Activated naive CD8-positive, alpha-beta T cell treated with anti-CD3 and anti-CD28 coated beads, Interleukin-2, amount 50 U/mL, for 16 hours (primary cell): Measurements from ENCODE around the gene ALOX15B.

Experiments
- DNase-seq: peaks from one replicate; pipeline ENCODE4 v3.0.0-alpha.2; 2020; ENCODE audit warnings: low read depth, low spot score

Gene ALOX15B, protein sequence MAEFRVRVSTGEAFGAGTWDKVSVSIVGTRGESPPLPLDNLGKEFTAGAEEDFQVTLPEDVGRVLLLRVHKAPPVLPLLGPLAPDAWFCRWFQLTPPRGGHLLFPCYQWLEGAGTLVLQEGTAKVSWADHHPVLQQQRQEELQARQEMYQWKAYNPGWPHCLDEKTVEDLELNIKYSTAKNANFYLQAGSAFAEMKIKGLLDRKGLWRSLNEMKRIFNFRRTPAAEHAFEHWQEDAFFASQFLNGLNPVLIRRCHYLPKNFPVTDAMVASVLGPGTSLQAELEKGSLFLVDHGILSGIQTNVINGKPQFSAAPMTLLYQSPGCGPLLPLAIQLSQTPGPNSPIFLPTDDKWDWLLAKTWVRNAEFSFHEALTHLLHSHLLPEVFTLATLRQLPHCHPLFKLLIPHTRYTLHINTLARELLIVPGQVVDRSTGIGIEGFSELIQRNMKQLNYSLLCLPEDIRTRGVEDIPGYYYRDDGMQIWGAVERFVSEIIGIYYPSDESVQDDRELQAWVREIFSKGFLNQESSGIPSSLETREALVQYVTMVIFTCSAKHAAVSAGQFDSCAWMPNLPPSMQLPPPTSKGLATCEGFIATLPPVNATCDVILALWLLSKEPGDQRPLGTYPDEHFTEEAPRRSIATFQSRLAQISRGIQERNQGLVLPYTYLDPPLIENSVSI

DNA sequence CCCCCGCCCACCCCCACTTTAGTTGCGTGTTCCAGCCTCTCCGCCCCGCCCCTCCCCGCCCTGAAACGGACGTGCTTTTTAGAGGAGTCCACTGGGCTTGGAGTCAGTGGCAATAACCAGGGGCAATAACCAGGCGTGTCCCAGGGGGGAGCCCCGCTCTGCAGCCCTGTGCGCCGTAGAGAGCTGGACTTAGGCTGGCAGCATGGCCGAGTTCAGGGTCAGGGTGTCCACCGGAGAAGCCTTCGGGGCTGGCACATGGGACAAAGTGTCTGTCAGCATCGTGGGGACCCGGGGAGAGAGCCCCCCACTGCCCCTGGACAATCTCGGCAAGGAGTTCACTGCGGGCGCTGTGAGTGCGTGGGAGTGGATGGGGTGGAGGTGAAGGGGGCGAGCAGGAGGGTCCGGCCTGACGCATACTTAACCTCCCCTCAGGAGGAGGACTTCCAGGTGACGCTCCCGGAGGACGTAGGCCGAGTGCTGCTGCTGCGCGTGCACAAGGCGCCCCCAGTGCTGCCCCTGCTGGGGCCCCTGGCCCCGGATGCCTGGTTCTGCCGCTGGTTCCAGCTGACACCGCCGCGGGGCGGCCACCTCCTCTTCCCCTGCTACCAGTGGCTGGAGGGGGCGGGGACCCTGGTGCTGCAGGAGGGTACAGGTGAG, at the start of gene ALOX15B:
Gene ALOX15B (plus strand): TSS at position 106 of the 657 bp plus-strand sequence. CDS start 97 bp downstream, at position 203.
- DNase-seq = no peak

DNA sequence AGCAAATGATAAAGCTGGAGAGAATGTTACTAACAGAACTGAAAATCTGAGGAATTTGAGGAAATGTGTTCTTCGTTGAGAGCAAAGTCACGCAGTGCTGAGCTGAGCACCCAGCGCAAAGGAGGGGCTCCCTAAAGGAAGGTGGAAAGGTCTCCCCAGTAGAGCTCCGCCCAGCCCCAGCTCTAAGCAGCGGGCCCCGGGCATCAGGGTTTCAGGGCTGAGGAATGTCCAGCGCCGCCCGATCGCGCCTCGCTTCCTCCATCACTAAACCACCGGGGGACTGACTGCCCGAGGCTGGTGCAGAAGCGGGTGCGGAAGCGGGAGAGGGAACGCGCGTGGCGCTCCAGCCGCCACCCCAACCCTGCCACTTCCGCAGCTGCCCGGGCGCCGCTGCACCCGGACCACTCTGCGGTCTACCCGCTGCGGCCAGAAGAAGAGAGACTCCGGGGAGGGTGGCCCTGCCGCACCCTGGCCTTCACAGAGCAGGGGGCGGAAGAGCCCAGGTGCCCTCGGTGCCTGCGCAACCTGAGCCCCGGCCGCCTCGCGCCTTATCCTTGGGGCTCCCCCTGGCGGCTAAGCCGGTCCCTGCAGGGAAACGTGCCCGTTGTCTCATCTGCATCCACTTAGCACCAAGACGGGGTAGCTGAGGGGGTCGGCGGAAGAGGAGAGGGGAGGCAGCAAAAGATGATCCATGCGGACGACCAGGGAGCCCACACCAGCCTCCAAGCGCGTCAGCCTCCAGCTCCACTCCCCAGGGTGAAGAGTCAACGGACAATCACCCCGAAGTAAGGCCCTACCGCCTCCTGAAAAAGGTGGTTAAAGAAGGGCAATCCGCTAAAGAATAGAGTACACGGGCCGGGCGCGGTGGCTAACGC, 48.8 kb upstream of the ALOX15B start:
- peak; percentile 88 for DNase-seq

DNA sequence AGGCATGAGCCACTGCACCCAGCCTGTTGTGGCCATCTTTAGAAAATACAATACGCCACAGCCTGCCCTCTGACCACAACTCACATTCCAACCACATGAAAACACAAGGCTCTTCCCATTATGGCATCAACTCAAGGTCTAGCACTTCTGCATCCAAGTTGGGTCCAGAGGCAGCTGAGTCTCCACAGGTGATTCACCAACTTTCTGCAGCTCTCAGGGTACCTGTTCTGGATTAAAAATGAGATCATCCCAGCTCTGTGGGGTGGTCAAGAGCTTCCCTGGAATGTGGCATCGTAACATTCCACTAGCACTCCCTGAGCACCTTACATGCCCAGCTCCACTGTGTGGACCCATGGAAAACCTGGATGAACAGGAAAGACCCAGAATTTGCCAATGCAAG, 46.3 kb upstream of the ALOX15B start:
- DNase-seq = no peak

DNA sequence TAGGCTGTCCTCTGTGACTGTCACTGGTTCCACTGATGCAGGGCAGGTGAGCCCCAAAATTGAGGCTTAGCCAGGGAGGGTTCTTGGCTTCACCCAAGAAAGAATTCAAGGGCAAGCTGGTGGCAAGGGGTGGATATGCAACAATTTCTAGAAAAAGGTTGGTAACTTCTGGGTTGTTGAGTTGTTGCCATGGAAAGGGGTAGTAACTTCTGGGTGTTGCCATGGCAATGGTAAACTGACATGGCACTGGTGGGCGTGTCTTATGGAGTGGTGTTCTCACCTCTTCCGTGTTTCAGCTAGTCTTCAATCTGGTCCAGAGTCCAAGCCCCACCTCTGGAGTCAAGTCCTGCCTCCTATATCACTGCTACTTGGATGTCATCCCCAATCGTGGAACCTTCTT, 45.9 kb upstream of the ALOX15B start:
- no peak for DNase-seq

- DNase-seq = no peak
Observed at GRCh38 chr17:7993972-7994589, 44.8 kb upstream of the ALOX15B start.

- no peak for DNase-seq
Observed at GRCh38 chr17:7995724-7996123, 43.1 kb upstream of the ALOX15B start.

DNA sequence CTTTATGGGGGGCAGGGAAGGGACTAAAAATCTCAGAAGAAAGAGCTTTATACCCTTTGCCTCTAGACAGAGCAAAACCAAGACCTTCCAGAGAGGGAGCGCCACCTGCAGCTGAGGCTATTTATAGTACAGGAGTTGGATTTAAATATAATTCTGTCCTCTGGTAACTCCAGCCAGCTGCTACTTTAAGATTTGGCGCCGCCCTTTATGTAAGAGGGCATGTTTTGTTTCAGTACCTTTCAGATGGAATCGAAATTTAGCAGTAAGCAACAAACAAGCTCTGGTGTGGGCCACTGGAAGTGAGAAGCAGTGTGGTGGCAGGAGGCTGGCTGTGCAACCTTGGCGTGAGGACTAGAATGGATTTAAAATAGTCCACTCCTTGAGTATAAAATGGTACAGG, 41.7 kb upstream of the ALOX15B start:
- DNase-seq = no peak

- DNase-seq = no peak
Observed at GRCh38 chr17:8001976-8002720, 36.7 kb upstream of the ALOX15B start, which contains the start of gene GUCY2D. GUCY2D (plus strand) TSS chr17:8002615; CDS start chr17:8003048, 433 bp downstream.

- no peak for DNase-seq
Observed at GRCh38 chr17:8002721-8003593, 35.9 kb upstream of the ALOX15B start.

DNA sequence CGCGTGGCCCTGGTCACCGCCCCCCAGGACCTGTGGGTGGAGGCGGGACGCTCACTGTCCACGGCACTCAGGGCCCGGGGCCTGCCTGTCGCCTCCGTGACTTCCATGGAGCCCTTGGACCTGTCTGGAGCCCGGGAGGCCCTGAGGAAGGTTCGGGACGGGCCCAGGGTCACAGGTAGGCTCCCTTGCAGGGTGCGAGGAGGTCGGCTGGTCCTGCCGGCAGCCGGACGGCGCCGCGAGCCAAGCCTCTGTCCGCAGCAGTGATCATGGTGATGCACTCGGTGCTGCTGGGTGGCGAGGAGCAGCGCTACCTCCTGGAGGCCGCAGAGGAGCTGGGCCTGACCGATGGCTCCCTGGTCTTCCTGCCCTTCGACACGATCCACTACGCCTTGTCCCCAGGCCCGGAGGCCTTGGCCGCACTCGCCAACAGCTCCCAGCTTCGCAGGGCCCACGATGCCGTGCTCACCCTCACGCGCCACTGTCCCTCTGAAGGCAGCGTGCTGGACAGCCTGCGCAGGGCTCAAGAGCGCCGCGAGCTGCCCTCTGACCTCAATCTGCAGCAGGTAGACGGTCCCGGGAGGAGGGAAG, 35.2 kb upstream of the ALOX15B start:
- DNase-seq = no peak

DNA sequence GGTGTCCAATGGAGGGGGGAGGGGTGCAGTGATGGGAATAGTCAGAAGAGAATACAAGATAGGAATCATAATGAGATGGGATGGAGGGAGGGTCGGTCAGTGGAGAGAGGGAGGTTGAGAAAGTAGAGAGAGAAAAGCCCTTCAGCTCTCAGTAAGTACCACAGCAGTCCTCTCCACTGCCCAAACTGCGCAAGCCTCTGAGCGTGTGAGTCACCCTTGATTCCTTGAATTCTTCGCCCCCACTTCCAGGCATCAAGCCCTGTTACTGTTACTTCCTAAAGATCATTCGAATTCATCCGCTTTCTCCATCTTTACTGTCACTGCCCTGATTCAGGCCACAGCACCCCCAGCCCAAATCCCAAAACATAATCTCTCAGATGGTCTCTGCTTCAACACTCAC, 34.0 kb upstream of the ALOX15B start:
- no peak for DNase-seq

DNA sequence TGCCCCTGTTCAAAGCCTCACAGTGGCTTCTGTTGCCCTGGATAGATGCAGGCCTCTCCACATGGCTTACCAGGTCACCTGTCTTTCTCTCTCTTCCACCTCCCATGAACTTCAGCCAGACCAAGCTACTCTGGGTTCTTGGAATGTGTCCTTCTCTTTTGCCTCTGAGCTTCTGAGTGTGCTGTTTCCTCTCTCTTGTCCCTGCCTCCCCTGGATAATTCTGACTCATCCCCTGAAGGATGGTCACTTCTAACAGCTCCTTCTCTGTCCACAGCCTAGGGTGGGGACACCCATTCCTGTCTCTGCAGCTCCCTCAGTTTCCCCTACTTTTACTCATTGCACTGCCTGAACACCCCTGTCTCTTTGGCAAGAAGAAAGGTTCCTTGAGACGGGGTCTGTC, 33.5 kb upstream of the ALOX15B start:
- DNase-seq = no peak

GRCh38 chr17:8005967-8006730, 32.7 kb upstream of the ALOX15B start:
- DNase-seq = no peak

DNA sequence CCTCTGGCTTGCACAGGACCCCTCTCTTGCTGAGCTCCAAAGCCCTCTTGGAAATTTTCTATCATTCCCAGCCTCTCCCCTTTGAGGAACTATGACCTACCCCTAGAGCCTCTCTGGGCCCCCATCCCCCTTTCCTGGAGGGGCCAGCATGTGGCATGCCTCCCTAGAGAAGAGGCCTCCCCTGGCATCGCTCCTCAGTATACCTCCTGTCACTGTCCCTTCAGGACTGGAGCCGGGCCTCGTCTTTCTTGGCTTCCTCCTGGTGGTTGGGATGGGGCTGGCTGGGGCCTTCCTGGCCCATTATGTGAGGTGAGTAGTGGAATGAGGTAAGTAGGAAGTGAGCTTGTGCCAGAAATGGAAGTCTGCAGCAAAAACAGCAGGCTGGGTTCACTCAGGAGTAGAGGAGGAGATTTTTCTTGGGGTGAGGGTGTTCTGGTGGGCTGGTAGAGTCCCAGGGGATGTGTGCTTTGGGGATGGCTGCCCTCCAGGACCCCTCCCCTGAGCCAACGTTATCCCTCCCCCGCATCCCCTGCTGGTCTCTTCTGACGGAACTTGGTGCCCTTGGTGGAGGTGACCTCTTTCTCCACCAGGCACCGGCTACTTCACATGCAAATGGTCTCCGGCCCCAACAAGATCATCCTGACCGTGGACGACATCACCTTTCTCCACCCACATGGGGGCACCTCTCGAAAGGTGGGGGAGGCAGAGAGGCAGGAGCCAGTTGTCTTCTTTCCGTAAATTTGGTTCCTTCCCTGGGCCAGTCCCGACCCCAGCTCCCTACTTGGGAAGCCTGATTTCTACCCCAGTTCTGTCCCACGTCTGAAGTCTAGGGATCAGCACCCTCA, 31.8 kb upstream of the ALOX15B start:
- DNase-seq = no peak

- no peak for DNase-seq
Observed at GRCh38 chr17:8007836-8008235, 31.0 kb upstream of the ALOX15B start.

- DNase-seq = no peak
Observed at GRCh38 chr17:8012045-8012580, 26.7 kb upstream of the ALOX15B start.
